GM18870 (cell line): Measurements from ENCODE around the gene DAP3.

ENCODE experiments used
- ATAC-seq: cut with Tn5 transposase; IDR thresholded peaks from one replicate; pipeline ENCODE4 v1.9.1; 2021; ENCODE audit warnings: moderate library complexity; ENCODE audit not compliant: unreplicated experiment

Gene DAP3

DNA sequence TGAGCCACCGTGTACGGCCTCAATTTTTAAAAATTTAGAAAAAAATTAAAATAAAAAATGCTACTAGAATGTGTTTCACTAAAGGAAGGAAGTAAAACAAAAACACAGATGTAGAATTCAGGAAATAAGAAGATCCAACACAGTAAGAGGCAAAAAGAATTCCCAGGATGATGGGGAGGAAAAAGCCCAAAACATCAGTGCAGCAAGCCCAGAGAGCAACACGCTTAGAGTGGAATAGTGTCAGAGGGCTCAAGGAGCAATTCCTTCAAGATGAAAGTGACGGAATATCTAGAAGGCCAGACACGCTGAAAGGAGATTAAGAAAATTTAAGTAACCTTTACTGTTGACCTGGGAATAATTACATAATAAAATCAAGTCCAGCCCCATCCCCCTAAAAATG, 80.4 kb downstream of the DAP3 start:
- ATAC-seq, result no peak

DNA sequence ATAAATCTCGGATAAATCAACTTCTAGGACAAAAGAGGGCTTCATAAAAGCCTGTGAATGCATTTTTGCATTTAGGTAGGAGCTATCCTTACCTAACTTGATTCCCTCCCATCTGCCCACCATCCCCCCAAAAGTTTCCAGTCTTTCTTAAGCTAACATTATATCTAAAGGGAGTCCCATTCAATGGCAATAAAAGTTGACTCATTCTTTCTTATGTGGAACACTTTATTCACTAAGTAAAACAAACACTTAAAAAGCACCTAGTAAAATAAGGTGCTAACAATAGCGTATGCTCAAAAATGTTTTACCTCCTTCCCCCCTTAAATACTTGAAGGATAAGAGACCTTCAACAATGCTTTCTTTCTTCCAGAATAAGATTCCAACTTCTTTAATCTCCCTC, 84.3 kb downstream of the DAP3 start:
- ATAC-seq, result no peak

DNA sequence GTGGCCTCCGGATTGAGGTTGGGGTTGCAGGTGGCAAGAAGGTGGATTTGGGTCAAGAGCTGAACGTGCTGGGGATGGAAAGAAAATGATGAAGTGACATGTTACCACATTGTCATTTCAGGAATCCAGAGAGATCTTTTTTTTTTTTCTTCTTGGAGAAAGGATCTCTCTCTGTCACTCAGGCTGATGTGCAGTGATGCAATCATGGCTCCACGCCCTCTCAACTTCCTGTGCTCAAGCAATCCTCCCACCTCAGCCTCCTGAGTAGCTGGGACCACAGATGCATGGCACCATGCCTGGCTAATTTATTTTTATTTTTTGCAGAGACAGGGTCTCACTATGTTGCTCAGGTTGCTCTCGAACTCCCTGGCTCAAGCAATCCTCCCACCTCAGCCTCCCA, 87.5 kb downstream of the DAP3 start:
- ATAC-seq, result no peak

- no peak for ATAC-seq
Measured at GRCh38 chr1:155777582-155777981, 88.7 kb downstream of the DAP3 start.
